HepG2 (cell line): Measurements from ENCODE around the gene SASH1. TPM values are rescaled to one million over a fixed set of nuclear protein-coding genes. Genes with fewer than 3 reads are reported as not detected.
A peak's percentile ranks its signal among the peaks of the same experiment; 100 is the strongest.

ENCODE experiments used
- ATAC-seq: fragments of 200-7000 bp; cut with Tn5 transposase; 3 replicates; pipeline ENCODE4 v1.9.1; 2020; ENCODE audit warnings: mild to moderate bottlenecking, moderate library complexity
- BruUV-seq: library from RNA; stranded (reverse); fragments of 400-500 nt; replicated peaks from 2 replicates; lab custom pipeline; 2021; lab: Mats Ljungman, UMichigan
- CTCF ChIA-PET: fragments of 300-600 bp; formaldehyde crosslinking; extraction: SDS; loops from one replicate; lab custom pipeline; 2021; ENCODE audit warnings: low total read pairs, inconsistent platforms, low intra/inter-chr PET ratio; lab: Yijun Ruan, JAX
- POLR2A ChIA-PET: fragments of 350-600 bp; sonication (Branson Sonifier 250); formaldehyde crosslinking; loops from one replicate; lab custom pipeline; 2020; ENCODE audit warnings: antibody characterized with exemption, inconsistent platforms; lab: Yijun Ruan, JAX
- DNase-seq: peaks from one replicate; pipeline ENCODE4 v3.0.0-alpha.2; 2015; ENCODE audit warnings: low spot score
- FAIRE-seq: peaks from 3 replicates; lab custom pipeline; 2011; peaks lifted over from hg19 to GRCh38; lab: Jason Lieb, UNC
- H2AFZ ChIP-seq: one replicate; pipeline ENCODE4 v1.6.1; 2011; ENCODE audit warnings: low read length, inconsistent platforms
- H3K27ac ChIP-seq: fragments of 300-600 bp; 3 replicates; pipeline ENCODE4 v1.8.0; 2011; ENCODE audit warnings: mixed run types, mild to moderate bottlenecking, mixed read lengths, low read length, inconsistent platforms; ENCODE audit not compliant: insufficient read depth; ENCODE audit errors: extremely low read length
- H3K27me3 ChIP-seq, 2 experiments: fragments of 200-600 bp in 1 of 2; 2 replicates in 1 of 2; 3 replicates in 1 of 2; pipeline versions ENCODE4 v1.6.0 to v1.8.0; 2011; ENCODE audit warnings: low read length in 2 of 2, mild to moderate bottlenecking in 2 of 2, moderate library complexity in 2 of 2, inconsistent platforms in 1 of 2; ENCODE audit not compliant: insufficient read depth in 2 of 2, control insufficient read depth in 1 of 2
- H3K36me3 ChIP-seq, 2 experiments: fragments of 200-600 bp in 1 of 2; replicated peaks in 1 of 2; 2 replicates in 1 of 2; 3 replicates in 1 of 2; pipeline versions ENCODE4 v1.5.1 to v1.8.0; 2011; ENCODE audit warnings: low read length in 2 of 2, inconsistent platforms in 1 of 2; ENCODE audit not compliant: insufficient read depth in 2 of 2, control insufficient read depth in 1 of 2
- H3K4me1 ChIP-seq: 2 replicates; pipeline ENCODE4 v1.5.1; 2012; ENCODE audit warnings: low read length, inconsistent platforms; ENCODE audit not compliant: insufficient read depth
- H3K4me2 ChIP-seq: 2 replicates; pipeline ENCODE4 v1.6.0; 2011; ENCODE audit warnings: low read depth, low read length, inconsistent platforms
- H3K4me3 ChIP-seq, 3 experiments: fragments of 200-600 bp in 1 of 3; sonication (generic), shearing (Covaris generic) in 1 of 3; replicated peaks in 1 of 3; 2 replicates each; pipeline ENCODE4 v1.5.1; 2011 to 2016; ENCODE audit warnings: low read length in 3 of 3, inconsistent platforms in 2 of 3, low read depth in 2 of 3, mild to moderate bottlenecking in 2 of 3, control low read depth in 1 of 3, mixed read lengths in 1 of 3; ENCODE audit not compliant: insufficient read depth in 1 of 3
- H3K79me2 ChIP-seq: one replicate; pipeline ENCODE4 v1.6.1; 2011; ENCODE audit warnings: low read length, inconsistent platforms; ENCODE audit not compliant: insufficient read depth
- H3K9ac ChIP-seq: 2 replicates; pipeline ENCODE4 v1.6.0; 2011; ENCODE audit warnings: mild to moderate bottlenecking, low read depth, low read length, inconsistent platforms; ENCODE audit not compliant: insufficient read depth
- H3K9me3 ChIP-seq: 2 replicates; pipeline ENCODE4 v1.5.1; 2012; ENCODE audit warnings: mild to moderate bottlenecking, low read length
- H4K20me1 ChIP-seq: 2 replicates; pipeline ENCODE4 v1.6.0; 2011; ENCODE audit warnings: inconsistent platforms, mild to moderate bottlenecking, low read length, moderate library complexity; ENCODE audit not compliant: insufficient read depth
- BRCA1 ChIP-seq: sonication (generic); formaldehyde crosslinking; IDR thresholded peaks from 2 replicates; pipeline ENCODE4 v1.4.0; 2020; ENCODE audit warnings: missing genetic modification reagents
- CEBPB ChIP-seq: IDR thresholded peaks from 2 replicates; pipeline ENCODE4 v1.6.1; 2011; ENCODE audit warnings: low read depth, low read length, improper control_type of control experiment, borderline replicate concordance
- GABPA ChIP-seq, 2 experiments: IDR thresholded peaks; 2 replicates each; pipeline ENCODE4 v1.6.1; 2011 to 2016; ENCODE audit warnings: low read depth in 2 of 2, low read length in 1 of 2, missing biosample characterization in 1 of 2, missing genetic modification characterization in 1 of 2
- MTF1 ChIP-seq: sonication (generic); formaldehyde crosslinking; IDR thresholded peaks from 2 replicates; pipeline ENCODE4 v1.5.0; 2020; ENCODE audit warnings: missing genetic modification reagents
- NCOR1 ChIP-seq: fragments of 200-600 bp; sonication (generic); IDR thresholded peaks from 2 replicates; pipeline ENCODE4 v1.7.0; 2017; ENCODE audit warnings: antibody characterized with exemption, low read length, borderline replicate concordance
- POLR2G ChIP-seq: fragments of 200-400 bp; formaldehyde crosslinking; IDR thresholded peaks from 2 replicates; pipeline ENCODE4 v1.6.1; 2018; ENCODE audit warnings: mild to moderate bottlenecking, low read depth, low read length, moderate library complexity
- RAD51 ChIP-seq: fragments of 450-650 bp; IDR thresholded peaks from 2 replicates; pipeline ENCODE4 v1.6.1; 2016; ENCODE audit warnings: borderline replicate concordance
- RFXANK ChIP-seq: IDR thresholded peaks from 2 replicates; pipeline ENCODE4 v1.6.1; 2016
- SCMH1 ChIP-seq: sonication (generic); formaldehyde crosslinking; IDR thresholded peaks from 2 replicates; pipeline ENCODE4 v1.9.0; 2021; ENCODE audit warnings: missing genetic modification reagents, mild to moderate bottlenecking, borderline replicate concordance
- ZBTB7A ChIP-seq: sonication (generic); formaldehyde crosslinking; IDR thresholded peaks from 2 replicates; pipeline ENCODE4 v1.8.0; 2022; ENCODE audit warnings: mild to moderate bottlenecking, missing genetic modification reagents
- ZMYM2 ChIP-seq: sonication (generic); formaldehyde crosslinking; IDR thresholded peaks from 2 replicates; pipeline ENCODE4 v1.8.0; 2022; ENCODE audit warnings: mild to moderate bottlenecking, missing genetic modification reagents
- WGBS: methylation state at CpG from one replicate; pipeline ENCODE4 v1.1.6; 2017; ENCODE audit warnings: low lambda C conversion rate; 5-methylcytosine and 5-hydroxymethylcytosine counted together
- in situ Hi-C: cut with HindIII; loops from 2 replicates; pipeline ENCODE4 v1.10.0; 2017; ENCODE audit warnings: low pct_unique_long_range_greater_than_20kb; ENCODE audit not compliant: extremely low pct_ligation_motif_present
- intact Hi-C: fragments of 100-400 bp; cut with micrococcal nuclease; formaldehyde crosslinking; loops from one replicate; pipeline ENCODE4 v1.10.0; 2022; ENCODE audit not compliant: unreplicated experiment
- polyA plus RNA-seq, 8 experiments: library from polyadenylated mRNA; depleted of rRNA in 3 of 8; stranded (reverse) in 7 of 8; unstranded in 1 of 8; fragments of >200 nt; fragmentation: Illumina TruSeq in 4 of 8; extraction: Trizol in 4 of 8; gene quantifications; 2 replicates each; pipeline versions ENCODE4 v1.2.1 to v1.2.3, GENCODE V29; 2011 to 2016; ENCODE audit warnings: low read depth in 4 of 8, missing spikeins in 1 of 8, mixed read lengths in 1 of 8; ENCODE audit not compliant: insufficient read depth in 1 of 8
- total RNA-seq, 5 experiments: library from RNA; depleted of rRNA; stranded (reverse); fragments of >200 nt; fragmentation: Illumina TruSeq; extraction: Trizol; gene quantifications; 2 replicates each; pipeline ENCODE4 v1.2.3, GENCODE V29; 2016; ENCODE audit warnings: low read depth in 1 of 5

SASH1 gene
- total and polyA plus RNA-seq, 2 of the 13 experiments (the other 11 are each of a cell fraction or from before 2014, with no cell fraction given): 7.5 to 8.2 TPM

GRCh38 chr6:148435386-148435785 is 92.7 kb downstream of the SASH1 start:
- 70% methylated on average over 2 of the region's 2 CpGs for WGBS
- ChIA-PET POLR2A (no interaction called here), CTCF (no interaction called here)
- H4K20me1 ChIP-seq: no peaks in the 10 kb centered on the region
- intact Hi-C loops: no loop called here
- no peaks in the 10 kb centered on the region for H3K27me3 ChIP-seq
- no peak overlapping the region for H3K9ac ChIP-seq
- no peak overlapping the region for H3K4me2 ChIP-seq
- H3K27ac ChIP-seq: no peak overlapping the region
- no peak overlapping the region for H2AFZ ChIP-seq
- no peaks in the 10 kb centered on the region for H3K9me3 ChIP-seq
- TF ChIP-seq GABPA (IDR thresholded peaks at IDR 0.05; ENCODE audit: low read depth, low read length): no peak
- no peak for TF ChIP-seq GABPA (CRISPR knock-in tag; IDR thresholded peaks at IDR 0.05; ENCODE audit: low read depth)
- 0 out of 2 replicates have a peak, but pooled peaks have one; percentile 1 for TF ChIP-seq CEBPB
- no peak for TF ChIP-seq RFXANK (CRISPR knock-in tag)
- no peak for TF ChIP-seq ZBTB7A (CRISPR knock-in tag)
- no peak for TF ChIP-seq BRCA1 (CRISPR knock-in tag)
- TF ChIP-seq SCMH1 (CRISPR knock-in tag): no peak
- no peak for TF ChIP-seq RAD51
- no peak for TF ChIP-seq POLR2G
- no peak overlapping the region for H3K4me3 ChIP-seq
- DNase-seq (no peak), ATAC-seq (no peak), FAIRE-seq (no peak)
- H3K4me1 ChIP-seq: no peaks in the 10 kb centered on the region
- peaks cover 0 to 1% of the 10 kb centered on the region in 2 experiments; a peak in 1 of 5 replicates for H3K36me3 ChIP-seq
- BruUV-seq: no TSS peak
- in situ Hi-C loops: no loop called here
- H3K79me2 ChIP-seq: no peaks in the 10 kb centered on the region

GRCh38 chr6:148436466-148436865 is 93.8 kb downstream of the SASH1 start:
- Histone ChIP-seq H3K79me2 (no peaks in the 10 kb centered on the region), H3K9ac (no peak overlapping the region), H3K4me2 (no peak overlapping the region), H2AFZ (no peak overlapping the region), H3K4me1 (peaks cover 5% of the 10 kb centered on the region; the same call in 1 of the 2 replicates), H3K27ac (no peak overlapping the region), H3K4me3 (no peak overlapping the region), H4K20me1 (no peaks in the 10 kb centered on the region)
- CTCF ChIA-PET: no interaction called here
- POLR2A ChIA-PET: no interaction called here
- DNase-seq: no peak
- in situ Hi-C loops (no loop called here), intact Hi-C loops (no loop called here)
- FAIRE-seq: no peak
- TF ChIP-seq ZMYM2 (CRISPR knock-in tag): no peak
- no peak for TF ChIP-seq MTF1 (CRISPR knock-in tag)
- no peak for TF ChIP-seq NCOR1
- TF ChIP-seq, all 625 proteins: peak for 0
- BruUV-seq: no TSS peak
- H3K36me3 ChIP-seq: 0 out of 5 replicates have a peak, but pooled peaks cover 0 to 3% of the 10 kb centered on the region in 2 experiments
- no peaks in the 10 kb centered on the region for H3K9me3 ChIP-seq
- 100% methylated on average over 1 of the region's 1 CpG for WGBS
- H3K27me3 ChIP-seq: no peaks in the 10 kb centered on the region
- ATAC-seq: no peak
